T-helper 17 cell (primary cell): ENCODE data around the gene HGFAC. TPM values are rescaled to one million over a fixed set of nuclear protein-coding genes. Genes with fewer than 3 reads are reported as not detected.

Experiments
- ATAC-seq: fragments of 150-1000 bp; cut with Tn5 transposase; 2 replicates; pipeline ENCODE4 v1.10.0; 2021; ENCODE audit warnings: mild to moderate bottlenecking, moderate library complexity
- DNase-seq, 3 donors: peaks; one replicate each; pipeline versions ENCODE4 v3.0.0 to v3.0.0-alpha.2; 2020 to 2021
- H3K9me3 ChIP-seq: one replicate; pipeline ENCODE4 v1.7.0; 2013; ENCODE audit warnings: low read length, mild to moderate bottlenecking; ENCODE audit not compliant: control insufficient read depth, poor library complexity, severe bottlenecking
- H3K27ac Mint-ChIP-seq: one replicate; pipeline ENCODE4 v1.8.0; 2022; ENCODE audit warnings: mild to moderate bottlenecking, moderate library complexity, mixed read lengths
- H3K27me3 Mint-ChIP-seq: one replicate; pipeline ENCODE4 v1.8.0; 2022; ENCODE audit warnings: mixed read lengths
- H3K36me3 Mint-ChIP-seq: one replicate; pipeline ENCODE4 v1.8.0; 2022; ENCODE audit warnings: low read depth, mixed read lengths
- H3K4me1 Mint-ChIP-seq: one replicate; pipeline ENCODE4 v1.8.0; 2022; ENCODE audit warnings: mild to moderate bottlenecking, mixed read lengths
- H3K4me3 Mint-ChIP-seq: one replicate; pipeline ENCODE4 v1.8.0; 2022; ENCODE audit warnings: mild to moderate bottlenecking, moderate library complexity, mixed read lengths
- total RNA-seq, 4 donors: library from RNA in 2 of 4; stranded (reverse) in 2 of 4; gene quantifications; one replicate each; pipeline ENCODE4 v1.2.3 and lab custom pipeline; 2022 to 2026

Gene HGFAC
- total RNA-seq (not detected), total RNA-seq (lab: John Stamatoyannopoulos, UW) (0 to 0.15 reads per million in 2 donors)

DNA sequence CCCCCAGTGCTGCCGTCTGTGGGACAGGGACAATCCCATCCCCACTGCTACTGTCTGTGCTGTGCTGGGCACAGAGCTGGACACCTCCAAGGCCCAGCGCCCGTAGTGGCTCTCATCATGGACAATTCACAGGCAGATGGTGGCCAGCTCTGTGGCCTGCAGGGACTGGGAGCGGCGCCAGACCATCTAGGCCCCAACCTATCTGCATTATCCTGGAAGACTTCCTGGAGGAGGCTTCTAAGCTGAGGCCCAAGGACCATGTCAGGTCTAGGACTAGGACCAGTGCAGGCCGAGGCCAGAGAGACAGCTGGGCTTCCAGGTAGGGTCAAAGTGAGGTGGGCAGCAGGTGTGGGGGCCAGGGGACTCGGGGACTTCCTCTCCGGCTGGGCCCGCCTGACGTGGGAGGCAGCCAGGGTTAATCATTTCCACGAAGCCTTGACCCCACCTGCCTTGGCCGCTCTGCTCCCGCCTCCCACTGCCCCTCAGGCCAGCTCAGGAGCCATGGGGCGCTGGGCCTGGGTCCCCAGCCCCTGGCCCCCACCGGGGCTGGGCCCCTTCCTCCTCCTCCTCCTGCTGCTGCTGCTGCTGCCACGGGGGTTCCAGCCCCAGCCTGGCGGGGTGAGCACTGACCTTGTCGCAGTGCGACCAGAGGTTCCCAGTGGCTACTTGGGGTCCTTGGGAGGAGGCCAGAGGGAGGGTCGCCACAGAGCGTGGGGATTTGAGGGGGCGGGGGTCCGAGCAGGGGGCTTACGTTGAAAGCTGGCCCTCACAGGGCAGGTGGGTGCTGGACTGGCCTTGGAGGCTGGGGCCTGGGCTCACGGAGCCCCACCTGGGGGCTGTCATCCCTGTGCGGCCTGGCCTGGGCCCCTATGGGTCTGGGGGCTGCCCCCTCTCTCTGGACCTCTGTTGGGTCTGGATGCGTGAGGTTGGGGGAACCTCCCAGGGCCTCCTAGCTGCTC, at the start of gene HGFAC:
HGFAC (plus strand) TSS at position 468 of the 959 bp plus-strand sequence; CDS start at position 502, 34 bp downstream.
- ATAC-seq (no peak), DNase-seq (no peak)
- Mint-ChIP-seq H3K36me3 (no peaks in the 10 kb centered on the region), H3K27ac (no peak within 1 kb of the TSS), H3K27me3 (no peaks in the 10 kb centered on the region), H3K4me1 (peaks cover 2% of the 10 kb centered on the region), H3K4me3 (no peak within 1 kb of the TSS)
- no peaks in the 10 kb centered on the region for H3K9me3 ChIP-seq

DNA sequence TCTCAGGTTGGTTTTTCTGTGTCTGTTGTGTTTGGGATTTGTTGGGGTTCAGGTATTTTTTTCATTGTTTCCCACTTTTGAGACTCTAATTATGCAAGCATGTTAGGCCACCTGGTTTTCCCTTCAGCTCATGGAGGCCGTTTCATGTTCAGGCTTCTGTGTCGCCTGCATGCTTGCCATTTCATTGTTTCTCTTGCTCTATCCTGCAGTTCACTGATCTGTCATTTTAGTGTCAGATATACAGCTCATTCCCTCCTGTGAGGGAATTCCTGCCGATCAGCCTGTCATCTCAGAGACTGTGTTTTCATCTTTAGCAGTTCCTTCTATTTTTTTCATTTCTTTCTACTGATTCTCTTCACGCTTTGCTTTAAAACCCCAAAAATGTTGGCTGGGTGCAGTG, 49.4 kb upstream of the HGFAC start:
- H3K9me3 ChIP-seq = no peaks in the 10 kb centered on the region
- DNase-seq (no peak), ATAC-seq (no peak)
- Mint-ChIP-seq H3K4me1 (peaks cover 10% of the 10 kb centered on the region), H3K36me3 (no peaks in the 10 kb centered on the region), H3K27me3 (peaks cover 26% of the 10 kb centered on the region), H3K27ac (no peak overlapping the region), H3K4me3 (no peak overlapping the region)

DNA sequence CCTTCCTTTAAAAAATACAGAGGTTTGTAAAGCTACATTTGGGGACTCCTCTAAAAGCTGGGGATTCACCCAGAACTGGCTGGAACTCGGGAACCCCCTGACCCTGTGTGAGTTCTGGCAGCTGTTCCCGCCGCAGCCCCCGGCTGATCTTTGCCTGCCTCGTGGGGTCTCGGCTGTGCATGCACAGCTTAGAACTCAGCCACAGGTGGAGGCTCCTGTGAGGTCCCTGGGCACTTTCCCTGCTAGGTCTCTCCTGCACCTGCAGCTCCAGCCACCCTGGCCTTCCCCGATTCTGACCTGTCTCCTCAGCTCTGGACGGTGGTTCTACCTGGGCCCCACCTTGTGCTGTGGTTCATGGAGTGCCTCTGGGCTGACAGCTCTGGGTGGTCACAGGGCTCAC, 48.6 kb upstream of the HGFAC start:
- Mint-ChIP-seq H3K36me3 (no peaks in the 10 kb centered on the region), H3K27me3 (peaks cover 26% of the 10 kb centered on the region), H3K27ac (no peak overlapping the region), H3K4me3 (no peak overlapping the region), H3K4me1 (peaks cover 10% of the 10 kb centered on the region)
- DNase-seq (no peak), ATAC-seq (no peak)
- no peaks in the 10 kb centered on the region for H3K9me3 ChIP-seq

DNA sequence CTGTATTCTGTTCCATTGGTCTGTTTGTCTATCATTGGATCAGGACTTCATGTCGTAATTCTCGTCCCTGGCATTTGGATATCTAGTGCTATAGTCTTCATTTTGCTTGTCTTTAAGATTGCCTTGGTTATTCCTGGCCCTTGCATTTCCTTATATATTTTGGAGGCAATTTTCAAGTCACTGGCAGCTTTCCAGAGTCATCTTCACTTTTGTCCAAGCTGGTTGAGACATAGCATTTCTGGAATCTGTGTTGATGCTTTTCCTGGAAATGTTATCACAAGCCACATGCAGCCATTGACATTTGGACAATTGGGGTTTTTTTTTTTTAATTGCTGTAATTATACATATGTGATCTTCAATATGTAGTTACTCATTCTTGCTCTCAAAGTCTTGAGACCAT, 45.2 kb upstream of the HGFAC start:
- Mint-ChIP-seq H3K4me1 (peaks cover 7% of the 10 kb centered on the region), H3K27ac (no peak overlapping the region), H3K36me3 (no peaks in the 10 kb centered on the region), H3K4me3 (no peak overlapping the region), H3K27me3 (peaks cover 11% of the 10 kb centered on the region)
- ATAC-seq = no peak
- no peak for DNase-seq
- H3K9me3 ChIP-seq = no peaks in the 10 kb centered on the region

DNA sequence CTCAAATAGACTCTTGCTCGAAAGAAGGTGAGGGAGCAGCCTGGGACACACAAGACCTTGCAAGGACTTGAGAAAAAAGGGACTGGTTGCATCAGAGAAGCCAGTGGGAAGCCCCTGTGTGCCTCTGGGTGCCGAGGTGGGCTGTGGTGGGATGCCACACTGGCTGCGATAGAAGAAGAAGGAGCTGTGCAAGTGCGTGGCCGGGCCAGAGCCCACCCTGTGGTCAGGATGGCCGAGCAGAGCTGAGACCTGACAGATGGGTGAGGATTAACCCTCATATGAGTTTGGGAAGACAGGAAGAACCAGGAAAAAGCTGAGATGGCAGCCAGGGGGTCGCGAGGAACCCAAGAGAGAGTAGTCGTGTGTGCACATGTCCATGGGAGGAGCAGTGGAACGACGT, 44.6 kb upstream of the HGFAC start:
- Mint-ChIP-seq H3K4me3 (no peak overlapping the region), H3K27ac (no peak overlapping the region), H3K4me1 (peaks cover 7% of the 10 kb centered on the region), H3K27me3 (peaks cover 11% of the 10 kb centered on the region), H3K36me3 (no peaks in the 10 kb centered on the region)
- ATAC-seq (no peak), DNase-seq (no peak)
- no peaks in the 10 kb centered on the region for H3K9me3 ChIP-seq

DNA sequence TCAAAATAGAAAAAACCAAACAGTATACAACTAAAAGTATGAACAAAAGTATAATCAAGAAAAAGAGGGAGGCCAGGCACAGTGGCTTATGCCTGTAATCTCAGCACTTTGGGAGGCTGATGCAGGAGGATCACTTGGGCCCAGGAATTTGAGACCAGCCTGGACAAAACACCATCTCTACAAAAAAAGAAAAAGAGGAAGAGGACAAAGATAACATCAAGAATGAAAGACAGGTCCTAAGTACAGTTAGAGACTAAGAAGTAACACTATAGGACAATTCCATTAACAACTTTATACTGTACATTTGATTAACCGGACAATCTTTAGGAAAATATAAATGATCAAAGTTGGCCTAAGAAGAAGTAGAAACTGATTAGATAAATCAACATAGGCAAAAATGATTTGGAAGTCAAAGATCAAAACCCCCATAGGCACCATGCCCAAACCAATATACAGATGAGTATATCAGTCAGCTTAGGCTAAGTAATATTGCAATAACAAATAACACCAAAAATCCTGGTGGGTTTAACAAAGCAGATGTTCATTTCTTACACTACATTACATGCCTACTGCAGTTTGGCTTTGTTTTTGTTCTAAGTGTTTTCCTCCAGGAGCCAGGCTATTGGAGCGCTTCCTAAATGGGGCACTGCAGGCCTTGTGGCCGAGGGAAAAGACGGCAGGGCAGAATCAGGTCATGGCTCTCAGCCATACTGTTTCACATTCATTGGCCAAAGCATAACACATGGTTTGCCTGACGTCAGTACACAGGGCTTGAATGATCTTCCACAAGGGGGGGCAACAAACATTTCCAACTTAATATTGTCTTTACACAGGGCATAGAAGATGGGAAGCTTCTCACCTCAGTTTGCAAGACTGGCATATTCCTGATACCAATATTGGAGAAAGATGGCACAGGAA, 42.2 kb upstream of the HGFAC start:
- H3K27ac Mint-ChIP-seq = no peak overlapping the region
- ATAC-seq = peak; percentile 50
- no peaks in the 10 kb centered on the region for H3K27me3 Mint-ChIP-seq
- no peaks in the 10 kb centered on the region for H3K9me3 ChIP-seq
- peaks cover 7% of the 10 kb centered on the region for H3K4me1 Mint-ChIP-seq
- H3K36me3 Mint-ChIP-seq = no peaks in the 10 kb centered on the region
- H3K4me3 Mint-ChIP-seq = no peak overlapping the region
- DNase-seq = no peak

DNA sequence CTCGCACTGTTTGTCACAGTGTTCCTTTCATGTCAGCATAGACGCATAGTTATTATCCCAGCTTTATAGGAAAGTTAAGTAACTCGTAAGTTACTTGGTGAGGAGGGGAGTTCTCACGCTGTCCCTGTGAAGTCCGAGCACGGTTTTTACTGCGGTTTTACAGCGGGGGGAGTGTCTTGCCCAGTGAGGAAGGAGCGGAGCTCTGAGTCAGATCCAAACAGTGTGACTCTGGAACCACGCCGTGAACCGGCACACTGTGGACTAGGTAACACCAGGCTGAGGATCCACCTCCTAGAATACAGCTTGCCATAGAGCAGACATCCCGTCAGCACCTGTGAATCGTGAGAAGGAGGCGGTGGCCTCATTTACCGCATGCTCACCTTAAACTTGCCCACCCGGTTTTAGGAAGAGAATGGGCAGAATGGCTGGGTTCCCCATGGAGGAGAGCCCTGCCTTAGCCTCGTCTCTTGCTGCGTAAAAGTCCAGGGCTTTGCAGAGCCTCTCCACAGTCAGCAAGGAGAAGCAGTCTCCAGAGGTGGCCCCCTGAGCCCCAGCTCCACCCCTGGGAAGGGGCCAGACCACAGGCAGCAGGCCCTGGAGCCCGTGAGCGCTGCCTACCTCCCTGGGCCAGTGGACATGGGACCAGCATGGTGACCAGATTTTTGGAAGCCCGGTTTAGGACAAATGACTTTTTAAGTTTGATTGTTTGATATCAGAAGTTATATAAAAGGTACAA, 40.2 kb upstream of the HGFAC start:
- H3K9me3 ChIP-seq = no peaks in the 10 kb centered on the region
- Mint-ChIP-seq H3K4me3 (no peak overlapping the region), H3K4me1 (peaks cover 10% of the 10 kb centered on the region), H3K27me3 (no peaks in the 10 kb centered on the region), H3K27ac (no peak overlapping the region), H3K36me3 (no peaks in the 10 kb centered on the region)
- no peak for ATAC-seq
- no peak for DNase-seq

DNA sequence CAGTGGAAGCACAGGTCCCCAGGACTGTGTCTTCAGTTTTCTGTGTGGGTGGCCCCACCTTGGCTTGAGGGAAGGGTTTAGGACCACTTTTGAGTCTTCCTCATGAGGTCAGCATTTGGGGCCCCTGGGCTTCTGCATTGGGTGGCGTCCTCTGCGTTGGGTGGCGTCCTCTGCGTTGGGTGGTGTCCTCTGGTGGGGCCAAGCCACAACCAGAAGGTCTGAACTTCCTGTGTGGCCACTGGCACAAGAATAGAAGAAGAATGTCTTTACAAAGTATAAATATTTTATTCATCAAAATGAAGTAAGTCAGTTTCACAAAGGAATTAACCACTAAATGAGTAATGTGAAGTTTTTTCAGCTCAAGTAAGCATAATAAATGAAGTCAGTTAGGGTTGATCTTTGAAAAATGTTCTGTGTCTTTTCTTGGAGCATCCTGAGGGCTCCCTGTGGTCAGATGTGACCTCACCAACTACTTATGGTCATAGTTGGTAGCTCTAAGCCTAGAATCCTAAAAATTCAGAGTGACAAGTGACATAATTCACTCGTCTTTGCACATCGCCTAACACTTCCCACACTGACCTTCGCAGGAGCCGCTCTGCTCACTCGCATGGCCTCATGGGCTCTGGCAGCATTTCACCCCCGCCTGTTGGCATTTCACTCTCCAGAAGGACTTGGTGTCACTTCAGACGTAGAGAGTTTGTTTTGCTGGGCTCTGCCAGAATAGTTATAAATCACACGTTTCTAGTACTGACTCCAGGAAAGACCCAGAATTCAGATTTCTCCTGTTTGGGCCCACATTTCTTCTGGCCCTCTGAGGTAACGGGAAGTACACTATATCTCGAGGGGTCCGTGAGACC, 39.0 kb upstream of the HGFAC start:
- Mint-ChIP-seq H3K27me3 (no peaks in the 10 kb centered on the region), H3K36me3 (no peaks in the 10 kb centered on the region), H3K4me1 (peaks cover 13% of the 10 kb centered on the region), H3K4me3 (no peak overlapping the region), H3K27ac (no peak overlapping the region)
- no peaks in the 10 kb centered on the region for H3K9me3 ChIP-seq
- ATAC-seq = no peak
- no peak for DNase-seq

DNA sequence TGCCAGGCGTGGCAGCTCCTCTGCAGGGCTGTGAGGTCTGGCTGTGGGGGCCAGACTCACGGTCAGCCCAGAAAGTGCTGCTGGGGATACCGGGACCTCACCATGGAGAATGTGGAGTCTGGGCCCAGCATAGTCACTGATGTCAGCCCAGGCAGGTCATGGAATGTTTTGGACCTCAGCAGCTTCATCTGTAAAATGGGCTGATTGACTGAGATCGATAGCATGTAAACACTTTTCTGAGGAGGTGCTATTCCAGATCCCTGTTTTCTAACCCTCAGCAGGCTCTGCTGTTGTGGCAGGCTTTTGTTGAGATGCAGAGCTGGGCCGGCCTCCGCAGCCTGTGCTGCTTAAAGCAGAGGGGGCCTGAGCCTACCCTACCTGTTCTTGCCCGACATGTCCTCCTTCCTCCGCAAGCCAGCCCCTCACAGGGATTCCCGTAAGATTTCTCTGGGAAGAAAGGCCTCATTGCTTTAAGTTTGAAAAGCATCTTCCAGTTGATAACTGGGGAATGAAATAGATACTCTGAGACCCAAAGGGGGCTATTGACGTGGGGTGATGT, 38.3 kb upstream of the HGFAC start:
- no peaks in the 10 kb centered on the region for H3K36me3 Mint-ChIP-seq
- no peak overlapping the region for H3K27ac Mint-ChIP-seq
- DNase-seq (no peak), ATAC-seq (no peak)
- no peak overlapping the region for H3K4me3 Mint-ChIP-seq
- no peaks in the 10 kb centered on the region for H3K9me3 ChIP-seq
- no peaks in the 10 kb centered on the region for H3K27me3 Mint-ChIP-seq
- peaks cover 11% of the 10 kb centered on the region for H3K4me1 Mint-ChIP-seq

DNA sequence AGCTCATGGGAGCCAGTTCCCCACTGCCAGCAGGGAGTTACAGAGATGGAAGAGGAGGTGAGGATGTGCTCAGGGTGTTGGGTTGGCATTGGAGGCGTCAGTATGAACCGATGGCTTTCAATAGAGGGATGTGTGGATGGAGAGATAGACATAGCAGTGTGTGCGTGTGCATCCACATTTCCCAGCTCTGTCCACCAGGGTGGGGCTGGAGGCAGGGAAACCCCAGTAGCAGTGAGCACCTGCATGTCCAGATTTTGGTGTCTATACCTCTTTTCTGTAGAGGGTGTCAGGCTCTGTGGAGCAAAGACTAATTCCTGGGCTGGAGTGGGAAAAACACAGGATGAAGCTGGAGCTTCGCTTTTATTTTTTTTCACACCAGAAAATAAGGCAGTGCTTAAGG, 37.2 kb upstream of the HGFAC start:
- H3K4me3 Mint-ChIP-seq = no peak overlapping the region
- no peak for DNase-seq
- no peak for ATAC-seq
- H3K36me3 Mint-ChIP-seq = no peaks in the 10 kb centered on the region
- no peaks in the 10 kb centered on the region for H3K9me3 ChIP-seq
- no peak overlapping the region for H3K27ac Mint-ChIP-seq
- H3K4me1 Mint-ChIP-seq = peaks cover 8% of the 10 kb centered on the region
- H3K27me3 Mint-ChIP-seq = no peaks in the 10 kb centered on the region

DNA sequence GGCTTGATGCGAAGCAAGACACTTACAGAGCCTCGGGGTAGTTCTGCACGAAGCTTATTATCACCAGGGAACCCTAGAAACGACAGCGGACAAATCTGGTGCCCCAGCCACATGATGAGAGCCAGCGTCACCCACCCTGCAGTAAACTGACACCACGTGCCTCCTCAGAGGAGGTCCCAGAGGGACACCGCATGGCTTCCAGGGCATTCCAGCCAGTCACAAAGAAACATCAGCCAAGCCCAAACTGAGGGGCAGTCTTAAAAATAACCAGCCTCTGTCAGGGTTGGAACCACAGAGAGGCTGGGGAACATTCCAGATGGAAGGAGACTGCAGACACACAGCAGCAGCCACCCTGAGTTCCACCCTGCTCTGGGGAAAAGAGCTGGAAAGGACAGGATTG, 36.6 kb upstream of the HGFAC start:
- ATAC-seq = no peak
- peak overlapping the region; percentile 45 for H3K27ac Mint-ChIP-seq

DNA sequence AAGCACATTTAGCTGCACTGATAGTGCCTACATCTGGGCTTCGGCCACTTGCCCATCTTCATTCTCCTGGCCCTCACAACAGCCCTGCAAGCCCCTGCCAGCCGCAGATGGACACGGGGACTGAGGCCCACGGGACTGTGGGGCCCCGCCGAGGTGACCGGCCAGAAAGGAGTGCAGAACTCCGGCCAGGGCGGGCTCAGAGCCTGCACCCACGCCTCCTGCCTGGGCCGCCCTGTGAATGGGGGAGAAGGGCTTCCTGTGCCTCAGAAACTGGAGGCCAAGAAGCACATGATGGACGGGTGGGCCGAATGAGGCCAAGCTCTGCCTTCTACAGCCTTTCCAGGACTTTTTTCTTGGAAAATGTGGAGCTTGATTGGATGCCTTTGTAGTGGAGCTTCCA, 35.7 kb upstream of the HGFAC start:
- DNase-seq (no peak), ATAC-seq (no peak)
- Mint-ChIP-seq H3K27ac (no peak overlapping the region), H3K4me1 (peaks cover 6% of the 10 kb centered on the region), H3K27me3 (no peaks in the 10 kb centered on the region), H3K36me3 (no peaks in the 10 kb centered on the region), H3K4me3 (no peak overlapping the region)
- H3K9me3 ChIP-seq = no peaks in the 10 kb centered on the region

More for the DNA sequence above, 36.6 kb upstream of the HGFAC start:
- no peak overlapping the region for H3K4me3 Mint-ChIP-seq
- no peaks in the 10 kb centered on the region for H3K9me3 ChIP-seq
- no peaks in the 10 kb centered on the region for H3K36me3 Mint-ChIP-seq
- peaks cover 6% of the 10 kb centered on the region for H3K4me1 Mint-ChIP-seq
- DNase-seq = no peak
- H3K27me3 Mint-ChIP-seq = no peaks in the 10 kb centered on the region
